Measurements from ENCODE around the gene MTA3.

DNA sequence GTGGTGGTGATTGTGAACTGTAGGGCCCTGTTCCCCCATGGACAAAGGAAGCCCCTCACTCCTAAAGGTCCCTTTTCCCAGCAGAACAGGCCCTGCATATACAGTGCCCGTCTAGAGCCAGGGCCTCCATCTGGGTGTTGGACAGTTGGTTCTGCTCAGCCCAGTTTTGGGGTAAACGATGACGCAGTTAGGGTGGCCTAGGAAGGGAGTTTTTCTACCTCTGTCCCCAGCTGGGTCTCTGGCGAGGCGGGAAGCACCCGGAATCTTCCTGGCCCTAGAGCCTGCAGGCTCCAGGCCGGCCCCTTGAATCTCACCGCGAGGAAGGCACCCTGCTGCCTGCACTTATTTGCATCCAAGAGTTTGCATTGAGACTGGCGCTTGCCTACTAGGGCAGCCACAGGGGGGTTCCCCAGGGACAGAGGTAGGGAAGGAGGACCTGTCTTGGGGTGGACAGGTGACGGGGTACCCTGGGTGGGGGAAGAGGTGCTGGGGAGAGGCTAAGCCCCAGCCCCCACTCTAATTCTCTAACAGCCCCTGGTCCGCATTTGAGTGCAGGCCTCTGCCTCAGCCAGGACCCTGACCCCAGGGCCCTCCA lies 529 bp upstream of the MTA3 start:
- TF ChIP-seq, protein P1, sequence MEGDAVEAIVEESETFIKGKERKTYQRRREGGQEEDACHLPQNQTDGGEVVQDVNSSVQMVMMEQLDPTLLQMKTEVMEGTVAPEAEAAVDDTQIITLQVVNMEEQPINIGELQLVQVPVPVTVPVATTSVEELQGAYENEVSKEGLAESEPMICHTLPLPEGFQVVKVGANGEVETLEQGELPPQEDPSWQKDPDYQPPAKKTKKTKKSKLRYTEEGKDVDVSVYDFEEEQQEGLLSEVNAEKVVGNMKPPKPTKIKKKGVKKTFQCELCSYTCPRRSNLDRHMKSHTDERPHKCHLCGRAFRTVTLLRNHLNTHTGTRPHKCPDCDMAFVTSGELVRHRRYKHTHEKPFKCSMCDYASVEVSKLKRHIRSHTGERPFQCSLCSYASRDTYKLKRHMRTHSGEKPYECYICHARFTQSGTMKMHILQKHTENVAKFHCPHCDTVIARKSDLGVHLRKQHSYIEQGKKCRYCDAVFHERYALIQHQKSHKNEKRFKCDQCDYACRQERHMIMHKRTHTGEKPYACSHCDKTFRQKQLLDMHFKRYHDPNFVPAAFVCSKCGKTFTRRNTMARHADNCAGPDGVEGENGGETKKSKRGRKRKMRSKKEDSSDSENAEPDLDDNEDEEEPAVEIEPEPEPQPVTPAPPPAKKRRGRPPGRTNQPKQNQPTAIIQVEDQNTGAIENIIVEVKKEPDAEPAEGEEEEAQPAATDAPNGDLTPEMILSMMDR (IDR thresholded peaks at IDR 0.05 in 2 of 3, conservative IDR thresholded peaks at IDR 0.05 in 1 of 3; ENCODE audit: insufficient read depth in 2 of 3, low read depth in 1 of 3, low read length in 3 of 3): no peak
- TF ChIP-seq, protein P2, sequence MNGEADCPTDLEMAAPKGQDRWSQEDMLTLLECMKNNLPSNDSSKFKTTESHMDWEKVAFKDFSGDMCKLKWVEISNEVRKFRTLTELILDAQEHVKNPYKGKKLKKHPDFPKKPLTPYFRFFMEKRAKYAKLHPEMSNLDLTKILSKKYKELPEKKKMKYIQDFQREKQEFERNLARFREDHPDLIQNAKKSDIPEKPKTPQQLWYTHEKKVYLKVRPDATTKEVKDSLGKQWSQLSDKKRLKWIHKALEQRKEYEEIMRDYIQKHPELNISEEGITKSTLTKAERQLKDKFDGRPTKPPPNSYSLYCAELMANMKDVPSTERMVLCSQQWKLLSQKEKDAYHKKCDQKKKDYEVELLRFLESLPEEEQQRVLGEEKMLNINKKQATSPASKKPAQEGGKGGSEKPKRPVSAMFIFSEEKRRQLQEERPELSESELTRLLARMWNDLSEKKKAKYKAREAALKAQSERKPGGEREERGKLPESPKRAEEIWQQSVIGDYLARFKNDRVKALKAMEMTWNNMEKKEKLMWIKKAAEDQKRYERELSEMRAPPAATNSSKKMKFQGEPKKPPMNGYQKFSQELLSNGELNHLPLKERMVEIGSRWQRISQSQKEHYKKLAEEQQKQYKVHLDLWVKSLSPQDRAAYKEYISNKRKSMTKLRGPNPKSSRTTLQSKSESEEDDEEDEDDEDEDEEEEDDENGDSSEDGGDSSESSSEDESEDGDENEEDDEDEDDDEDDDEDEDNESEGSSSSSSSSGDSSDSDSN (IDR thresholded peaks at IDR 0.05; ENCODE audit: borderline replicate concordance in 1 of 2, low read depth in 2 of 2, low read length in 2 of 2): no peak
- TF ChIP-seq EP300 (IDR thresholded peaks at IDR 0.05; ENCODE audit: low read length) (no peak), U2AF2 (optimal IDR thresholded peaks at IDR 0.05; ENCODE audit: low read depth, low read length) (no peak), HDAC8 (tag; IDR thresholded peaks at IDR 0.05) (no peak), NR2F6 (CRISPR knock-in tag; IDR thresholded peaks at IDR 0.05) (no peak), POLR2A (conservative IDR thresholded peaks at IDR 0.05) (no peak), ERF (CRISPR knock-in tag; IDR thresholded peaks at IDR 0.05) (no peak), POLR2AphosphoS2 (IDR thresholded peaks at IDR 0.05; ENCODE audit: low read length) (no peak), MCM3 (IDR thresholded peaks at IDR 0.05) (no peak), GATA2 (CRISPR knock-in tag; IDR thresholded peaks at IDR 0.05) (no peak)
- TF ChIP-seq, protein P3, sequence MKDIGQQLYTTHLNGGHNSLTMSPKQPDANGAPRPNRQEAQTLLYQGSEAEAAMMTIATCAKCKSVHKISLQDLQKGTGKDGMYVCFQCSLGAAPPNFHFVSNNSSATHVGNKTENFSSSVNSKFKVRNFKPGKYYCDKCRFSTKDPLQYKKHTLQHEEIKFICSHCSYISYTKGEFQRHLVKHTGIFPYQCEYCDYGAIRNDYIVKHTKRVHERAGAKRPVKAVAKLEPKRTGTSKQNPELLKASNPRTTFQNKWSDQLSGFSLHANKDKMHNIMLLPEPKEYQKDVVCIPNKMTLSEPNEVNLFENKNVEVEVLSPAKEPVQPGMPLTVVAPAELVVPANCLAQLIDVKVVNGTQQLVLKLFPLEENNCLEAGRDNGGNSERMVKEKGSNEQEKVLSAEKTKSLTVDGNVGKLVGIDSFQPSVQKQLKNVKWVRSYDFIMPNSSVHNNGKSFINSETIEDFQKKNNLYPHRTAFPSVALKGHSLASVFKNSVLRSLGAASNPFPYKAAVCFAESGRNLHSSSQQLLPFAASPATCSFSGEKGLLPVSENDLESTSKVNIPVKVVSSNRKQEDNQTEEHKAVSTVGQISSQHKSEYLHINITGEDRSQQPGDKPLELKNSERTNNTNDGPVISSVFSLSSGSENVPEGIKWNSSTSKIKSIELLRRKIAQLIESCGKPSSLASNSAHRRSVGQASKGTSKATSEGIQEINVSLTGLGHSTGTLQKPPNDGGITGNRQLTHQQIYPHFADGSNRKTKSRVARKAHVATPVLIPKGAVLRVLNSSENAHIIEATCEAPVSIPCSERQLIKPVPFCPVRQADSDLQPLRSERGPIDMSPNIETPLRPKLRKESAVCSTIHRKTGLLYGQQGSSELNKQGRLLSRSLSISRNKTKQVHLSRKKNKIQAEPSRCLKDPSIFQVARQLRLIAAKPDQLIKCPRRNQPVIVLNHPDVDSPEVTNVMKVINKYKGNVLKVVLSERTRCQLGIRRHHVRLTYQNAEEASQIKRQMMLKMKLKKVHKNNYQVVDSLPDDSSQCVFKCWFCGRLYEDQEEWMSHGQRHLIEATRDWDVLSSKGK (CRISPR knock-in tag; IDR thresholded peaks at IDR 0.05): no peak
- TF ChIP-seq, protein P4, sequence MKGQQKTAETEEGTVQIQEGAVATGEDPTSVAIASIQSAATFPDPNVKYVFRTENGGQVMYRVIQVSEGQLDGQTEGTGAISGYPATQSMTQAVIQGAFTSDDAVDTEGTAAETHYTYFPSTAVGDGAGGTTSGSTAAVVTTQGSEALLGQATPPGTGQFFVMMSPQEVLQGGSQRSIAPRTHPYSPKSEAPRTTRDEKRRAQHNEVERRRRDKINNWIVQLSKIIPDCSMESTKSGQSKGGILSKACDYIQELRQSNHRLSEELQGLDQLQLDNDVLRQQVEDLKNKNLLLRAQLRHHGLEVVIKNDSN (CRISPR knock-in tag; IDR thresholded peaks at IDR 0.05): no peak

Data from K562 (cell line).